Glutamatergic neuron (in vitro differentiated cells): ENCODE measurements around the gene ELOVL5. TPM values are rescaled to one million over a fixed set of nuclear protein-coding genes. Genes with fewer than 3 reads are reported as not detected.

Experiments
- DNase-seq: peaks from one replicate; pipeline ENCODE4 v3.0.0; 2022
- H3K27ac Mint-ChIP-seq: one replicate; pipeline ENCODE4 v1.8.0; 2020; ENCODE audit warnings: mild to moderate bottlenecking, mixed read lengths, inconsistent platforms; ENCODE audit not compliant: unreplicated experiment
- H3K27me3 Mint-ChIP-seq: one replicate; pipeline ENCODE4 v1.8.0; 2020; ENCODE audit warnings: mild to moderate bottlenecking, moderate library complexity, mixed read lengths, inconsistent platforms; ENCODE audit not compliant: unreplicated experiment
- H3K36me3 Mint-ChIP-seq: one replicate; pipeline ENCODE4 v1.8.0; 2020; ENCODE audit warnings: mild to moderate bottlenecking, mixed read lengths, inconsistent platforms; ENCODE audit not compliant: unreplicated experiment
- H3K4me1 Mint-ChIP-seq: one replicate; pipeline ENCODE4 v1.8.0; 2020; ENCODE audit warnings: mild to moderate bottlenecking, low read depth, mixed read lengths, inconsistent platforms; ENCODE audit not compliant: unreplicated experiment
- H3K4me3 Mint-ChIP-seq: one replicate; pipeline ENCODE4 v1.8.0; 2020; ENCODE audit warnings: mild to moderate bottlenecking, mixed read lengths, inconsistent platforms; ENCODE audit not compliant: unreplicated experiment
- H3K9me3 Mint-ChIP-seq: one replicate; pipeline ENCODE4 v1.8.0; 2020; ENCODE audit warnings: mild to moderate bottlenecking, moderate library complexity, mixed read lengths, inconsistent platforms; ENCODE audit not compliant: unreplicated experiment
- total RNA-seq: library from RNA; stranded (reverse); fragmentation: NEBNext Ultra II Directional; extraction: Animal tissue kit (Norgen Biotek cat#: 25700); gene quantifications from one replicate; pipeline ENCODE4 v1.2.1, GENCODE V29; 2021; ENCODE audit not compliant: unreplicated experiment
- TF ChIP-seq, protein P1 (sequence below): fragments of 200-600 bp; sonication (generic); IDR thresholded peaks from one replicate; pipeline ENCODE4 v1.5.0; 2021; ENCODE audit not compliant: partially characterized antibody, unreplicated experiment

Gene ELOVL5
- total RNA-seq, 1 donor from 2014 or later: 97.2 TPM

- Mint-ChIP-seq H3K36me3 (peaks cover 5% of the 10 kb centered on the region), H3K27me3 (peaks cover 5% of the 10 kb centered on the region), H3K9me3 (no peaks in the 10 kb centered on the region), H3K27ac (no peak overlapping the region), H3K4me1 (peaks cover 3% of the 10 kb centered on the region), H3K4me3 (no peak overlapping the region)
- DNase-seq: no peak
- TF ChIP-seq, protein P1, sequence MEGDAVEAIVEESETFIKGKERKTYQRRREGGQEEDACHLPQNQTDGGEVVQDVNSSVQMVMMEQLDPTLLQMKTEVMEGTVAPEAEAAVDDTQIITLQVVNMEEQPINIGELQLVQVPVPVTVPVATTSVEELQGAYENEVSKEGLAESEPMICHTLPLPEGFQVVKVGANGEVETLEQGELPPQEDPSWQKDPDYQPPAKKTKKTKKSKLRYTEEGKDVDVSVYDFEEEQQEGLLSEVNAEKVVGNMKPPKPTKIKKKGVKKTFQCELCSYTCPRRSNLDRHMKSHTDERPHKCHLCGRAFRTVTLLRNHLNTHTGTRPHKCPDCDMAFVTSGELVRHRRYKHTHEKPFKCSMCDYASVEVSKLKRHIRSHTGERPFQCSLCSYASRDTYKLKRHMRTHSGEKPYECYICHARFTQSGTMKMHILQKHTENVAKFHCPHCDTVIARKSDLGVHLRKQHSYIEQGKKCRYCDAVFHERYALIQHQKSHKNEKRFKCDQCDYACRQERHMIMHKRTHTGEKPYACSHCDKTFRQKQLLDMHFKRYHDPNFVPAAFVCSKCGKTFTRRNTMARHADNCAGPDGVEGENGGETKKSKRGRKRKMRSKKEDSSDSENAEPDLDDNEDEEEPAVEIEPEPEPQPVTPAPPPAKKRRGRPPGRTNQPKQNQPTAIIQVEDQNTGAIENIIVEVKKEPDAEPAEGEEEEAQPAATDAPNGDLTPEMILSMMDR: no peak
Observed at GRCh38 chr6:53268858-53269608, 79.7 kb downstream of the ELOVL5 start.

GRCh38 chr6:53266553-53267090, 82.1 kb downstream of the ELOVL5 start:
- no peak for DNase-seq
- Mint-ChIP-seq H3K4me3 (no peak overlapping the region), H3K36me3 (no peaks in the 10 kb centered on the region), H3K27ac (no peak overlapping the region), H3K27me3 (peaks cover 2% of the 10 kb centered on the region), H3K4me1 (no peaks in the 10 kb centered on the region), H3K9me3 (no peaks in the 10 kb centered on the region)
- TF ChIP-seq, protein P1: no peak

GRCh38 chr6:53264915-53265607, 83.7 kb downstream of the ELOVL5 start:
- Mint-ChIP-seq H3K9me3 (no peaks in the 10 kb centered on the region), H3K27me3 (peaks cover 2% of the 10 kb centered on the region), H3K4me1 (no peaks in the 10 kb centered on the region), H3K36me3 (no peaks in the 10 kb centered on the region), H3K27ac (no peak overlapping the region), H3K4me3 (no peak overlapping the region)
- TF ChIP-seq, protein P1: no peak
- no peak for DNase-seq

DNA sequence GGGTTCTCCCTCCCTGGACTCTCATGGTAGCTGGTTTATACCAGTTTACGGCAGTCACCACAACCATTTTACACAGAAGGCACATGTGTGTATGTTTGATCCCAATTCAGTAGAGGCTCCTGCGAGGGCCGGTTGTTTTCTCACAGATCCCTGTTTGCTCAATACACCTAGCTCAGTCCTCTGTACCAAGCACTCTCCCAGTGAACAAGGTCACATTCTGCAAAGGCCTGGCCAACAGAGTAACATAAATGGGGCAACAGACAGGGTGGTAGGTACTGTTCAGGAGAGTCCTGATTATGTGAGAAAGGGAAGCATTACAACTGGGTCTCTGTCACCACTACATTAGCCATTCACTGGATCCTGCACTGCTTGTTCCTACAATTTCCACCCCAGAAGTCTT, 84.4 kb downstream of the ELOVL5 start:
- no peak overlapping the region for H3K4me3 Mint-ChIP-seq
- TF ChIP-seq, protein P1: no peak
- no peaks in the 10 kb centered on the region for H3K4me1 Mint-ChIP-seq
- H3K27ac Mint-ChIP-seq: no peak overlapping the region
- H3K27me3 Mint-ChIP-seq: peaks cover under 1% of the 10 kb centered on the region
- no peak for DNase-seq
- no peaks in the 10 kb centered on the region for H3K9me3 Mint-ChIP-seq
- H3K36me3 Mint-ChIP-seq: no peaks in the 10 kb centered on the region

- TF ChIP-seq, protein P1: no peak
- H3K4me3 Mint-ChIP-seq: no peak overlapping the region
- DNase-seq: no peak
- no peak overlapping the region for H3K27ac Mint-ChIP-seq
- no peaks in the 10 kb centered on the region for H3K27me3 Mint-ChIP-seq
- H3K9me3 Mint-ChIP-seq: no peaks in the 10 kb centered on the region
- H3K4me1 Mint-ChIP-seq: no peaks in the 10 kb centered on the region
- peaks cover 1% of the 10 kb centered on the region for H3K36me3 Mint-ChIP-seq
Observed at GRCh38 chr6:53263917-53264316, 84.8 kb downstream of the ELOVL5 start.
